HAP-1 (cell line): ENCODE measurements around the gene NRG3.

Source experiments
- DNase-seq, 2 experiments: peaks; one replicate each; pipeline ENCODE4 v3.0.0-alpha.2; 2016 to 2020; ENCODE audit warnings: low spot score in 2 of 2
- H3K27me3 ChIP-seq: fragments of 250-450 bp; sonication (Bioruptor Pico); 2 replicates; pipeline ENCODE4 v1.5.1; 2020; ENCODE audit warnings: low read depth, mild to moderate bottlenecking, moderate library complexity
- H3K36me3 ChIP-seq: fragments of 250-450 bp; sonication (Bioruptor Pico); replicated peaks from 2 replicates; pipeline ENCODE4 v1.5.1; 2020; ENCODE audit warnings: mild to moderate bottlenecking
- H3K4me1 ChIP-seq: fragments of 250-450 bp; sonication (Bioruptor Pico); 2 replicates; pipeline ENCODE4 v1.5.1; 2020; ENCODE audit warnings: mild to moderate bottlenecking
- H3K4me3 ChIP-seq: fragments of 250-450 bp; sonication (Bioruptor Pico); 2 replicates; pipeline ENCODE4 v1.5.1; 2020; ENCODE audit warnings: mild to moderate bottlenecking, moderate library complexity
- H3K9me3 ChIP-seq: fragments of 250-450 bp; sonication (Bioruptor Pico); 2 replicates; pipeline ENCODE4 v1.5.1; 2020; ENCODE audit warnings: mild to moderate bottlenecking, moderate library complexity
- in situ Hi-C: fragments of 300-500 bp; cut with MboI; formaldehyde crosslinking; loops from 3 replicates; pipeline ENCODE4 v1.14.3; 2020; ENCODE audit warnings: low sequenced_read_pairs, inconsistent platforms, mixed read lengths

NRG3 gene

GRCh38 chr10:81903472-81903871, 28.5 kb downstream of the NRG3 start:
- H3K9me3 ChIP-seq = no peaks in the 10 kb centered on the region
- no peak overlapping the region for H3K4me3 ChIP-seq
- no peaks in the 10 kb centered on the region for H3K36me3 ChIP-seq
- no peaks in the 10 kb centered on the region for H3K4me1 ChIP-seq
- H3K27me3 ChIP-seq = no peaks in the 10 kb centered on the region
- in situ Hi-C loops = no loop called here
- DNase-seq = no peak

GRCh38 chr10:81905161-81905560, 30.2 kb downstream of the NRG3 start:
- in situ Hi-C loops = no loop called here
- Histone ChIP-seq H3K9me3 (no peaks in the 10 kb centered on the region), H3K36me3 (no peaks in the 10 kb centered on the region), H3K27me3 (no peaks in the 10 kb centered on the region), H3K4me3 (no peak overlapping the region), H3K4me1 (no peaks in the 10 kb centered on the region)
- no peak for DNase-seq

- DNase-seq = no peak
- no peaks in the 10 kb centered on the region for H3K36me3 ChIP-seq
- H3K4me3 ChIP-seq = no peak overlapping the region
- H3K4me1 ChIP-seq = no peaks in the 10 kb centered on the region
- in situ Hi-C loops = no loop called here
- H3K27me3 ChIP-seq = no peaks in the 10 kb centered on the region
- H3K9me3 ChIP-seq = no peaks in the 10 kb centered on the region
Observed at GRCh38 chr10:81909453-81909852, 34.5 kb downstream of the NRG3 start.

GRCh38 chr10:81911328-81911727, 36.3 kb downstream of the NRG3 start:
- in situ Hi-C loops = no loop called here
- Histone ChIP-seq H3K4me1 (no peaks in the 10 kb centered on the region), H3K9me3 (no peaks in the 10 kb centered on the region), H3K4me3 (no peak overlapping the region), H3K36me3 (no peaks in the 10 kb centered on the region), H3K27me3 (no peaks in the 10 kb centered on the region)
- no peak for DNase-seq

DNA sequence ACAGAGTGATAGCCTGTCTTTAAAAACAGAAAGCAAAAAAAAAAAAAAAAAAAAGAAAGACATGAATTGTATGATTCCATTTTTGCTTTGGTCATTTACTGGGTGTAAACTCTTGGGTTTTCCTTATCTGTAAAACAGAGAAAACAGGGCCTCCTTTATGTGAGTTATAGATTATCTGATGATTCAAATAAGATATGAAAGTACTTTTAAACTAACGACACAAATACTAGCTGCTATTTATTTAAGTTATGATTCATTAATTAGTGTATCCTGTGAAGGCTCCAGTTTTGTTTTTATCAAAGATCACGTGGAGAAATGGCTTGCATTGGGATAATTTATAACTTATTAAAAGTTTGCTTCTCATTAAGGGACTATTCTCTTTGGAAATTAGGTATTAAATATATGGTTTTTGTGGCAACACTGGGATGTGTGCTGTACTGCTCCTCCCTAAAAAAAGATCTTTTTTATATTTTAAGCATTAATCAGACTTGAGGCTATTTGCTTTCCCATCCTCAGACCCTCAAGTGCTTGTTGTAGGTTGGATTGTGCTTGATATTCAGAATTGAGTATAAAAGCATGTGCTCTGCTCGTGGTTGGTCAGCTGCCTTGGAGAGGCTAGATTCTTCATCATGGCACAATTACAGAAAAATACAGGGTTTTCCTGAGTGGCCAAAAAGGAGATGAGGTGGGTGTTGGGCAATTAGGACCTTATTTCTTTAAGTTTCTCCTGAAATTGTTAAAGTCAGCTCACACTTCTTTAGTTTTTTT, 39.9 kb downstream of the NRG3 start:
- Histone ChIP-seq H3K9me3 (no peaks in the 10 kb centered on the region), H3K36me3 (no peaks in the 10 kb centered on the region), H3K4me1 (no peaks in the 10 kb centered on the region), H3K27me3 (no peaks in the 10 kb centered on the region), H3K4me3 (no peak overlapping the region)
- DNase-seq = no peak
- in situ Hi-C loops = no loop called here

DNA sequence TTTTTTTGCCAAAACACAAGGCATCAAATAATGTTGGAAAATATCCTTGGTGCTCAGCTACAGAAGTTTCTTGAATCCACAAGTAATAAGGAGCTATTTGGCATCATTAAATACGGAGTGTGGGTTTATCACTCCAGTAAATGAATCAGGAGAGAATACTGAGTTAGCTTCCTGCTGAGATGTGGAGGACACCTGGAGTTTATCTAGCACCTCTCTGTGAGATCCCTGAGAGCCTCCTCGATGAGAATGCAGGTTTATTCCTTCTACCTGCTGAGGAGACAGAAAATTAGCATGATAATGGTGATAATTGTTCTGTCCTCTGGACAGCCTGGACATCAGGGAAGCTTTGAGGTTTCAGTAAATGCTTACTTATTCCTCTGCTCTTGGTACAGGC, 40.5 kb downstream of the NRG3 start:
- DNase-seq = no peak
- H3K9me3 ChIP-seq = no peaks in the 10 kb centered on the region
- H3K4me1 ChIP-seq = no peaks in the 10 kb centered on the region
- no peak overlapping the region for H3K4me3 ChIP-seq
- in situ Hi-C loops = no loop called here
- H3K27me3 ChIP-seq = no peaks in the 10 kb centered on the region
- H3K36me3 ChIP-seq = no peaks in the 10 kb centered on the region

DNA sequence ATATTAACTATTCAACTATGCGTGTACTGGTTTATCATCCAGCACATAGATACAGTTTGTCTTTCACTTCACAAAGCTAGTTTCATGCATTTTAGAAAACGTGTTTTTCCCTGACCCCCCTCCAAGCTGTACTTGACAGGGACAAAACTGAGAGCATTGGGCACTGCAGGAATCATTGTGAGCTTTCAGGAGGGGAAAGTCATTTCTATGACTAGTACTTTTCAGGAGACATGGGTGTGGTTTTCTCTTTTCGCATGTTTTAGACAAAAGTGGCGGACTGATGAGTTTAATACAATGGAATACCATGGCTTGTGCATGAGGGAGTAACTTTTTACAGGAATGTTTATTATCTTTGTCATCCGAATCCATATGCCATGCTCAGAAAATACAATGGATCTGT, 42.7 kb downstream of the NRG3 start:
- Histone ChIP-seq H3K4me3 (no peak overlapping the region), H3K27me3 (no peaks in the 10 kb centered on the region), H3K9me3 (no peaks in the 10 kb centered on the region), H3K36me3 (no peaks in the 10 kb centered on the region), H3K4me1 (no peaks in the 10 kb centered on the region)
- in situ Hi-C loops = no loop called here
- no peak for DNase-seq

GRCh38 chr10:81918766-81919165, 43.8 kb downstream of the NRG3 start:
- H3K4me3 ChIP-seq = no peak overlapping the region
- no peak for DNase-seq
- no peaks in the 10 kb centered on the region for H3K27me3 ChIP-seq
- in situ Hi-C loops = no loop called here
- no peaks in the 10 kb centered on the region for H3K36me3 ChIP-seq
- no peaks in the 10 kb centered on the region for H3K9me3 ChIP-seq
- no peaks in the 10 kb centered on the region for H3K4me1 ChIP-seq

- in situ Hi-C loops = no loop called here
- H3K27me3 ChIP-seq = no peaks in the 10 kb centered on the region
- peak in 1 of 2 experiments; percentile 19 for DNase-seq
- H3K4me3 ChIP-seq = no peak overlapping the region
- H3K4me1 ChIP-seq = no peaks in the 10 kb centered on the region
- H3K9me3 ChIP-seq = no peaks in the 10 kb centered on the region
- H3K36me3 ChIP-seq = no peaks in the 10 kb centered on the region
Observed at GRCh38 chr10:81920213-81920829, 45.3 kb downstream of the NRG3 start.

DNA sequence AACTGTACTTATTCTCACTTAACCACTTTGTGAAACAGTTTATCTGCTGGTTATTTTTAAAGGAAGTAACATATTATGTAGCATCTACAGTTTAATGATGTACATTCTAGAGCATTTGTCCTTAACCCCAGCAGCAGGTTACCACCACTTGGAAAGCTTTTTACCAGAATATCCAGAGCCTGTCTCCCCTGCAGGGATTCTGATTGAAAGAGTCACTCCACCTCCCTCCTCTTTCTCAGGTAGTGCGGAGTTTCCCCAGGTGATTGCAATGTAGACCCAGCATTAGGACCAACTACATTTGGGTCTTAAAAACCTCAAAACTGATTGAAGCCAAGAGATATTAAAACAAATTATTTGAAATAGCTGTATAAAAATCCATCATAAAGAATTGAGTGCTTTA, 53.1 kb downstream of the NRG3 start:
- no peak overlapping the region for H3K4me3 ChIP-seq
- no peaks in the 10 kb centered on the region for H3K27me3 ChIP-seq
- H3K4me1 ChIP-seq = no peaks in the 10 kb centered on the region
- in situ Hi-C loops = no loop called here
- H3K36me3 ChIP-seq = no peaks in the 10 kb centered on the region
- H3K9me3 ChIP-seq = no peaks in the 10 kb centered on the region
- DNase-seq = no peak

- DNase-seq = no peak
- Histone ChIP-seq H3K27me3 (no peaks in the 10 kb centered on the region), H3K4me1 (no peaks in the 10 kb centered on the region), H3K9me3 (no peaks in the 10 kb centered on the region), H3K4me3 (no peak overlapping the region), H3K36me3 (no peaks in the 10 kb centered on the region)
- in situ Hi-C loops = no loop called here
Observed at GRCh38 chr10:81943583-81943982, 68.6 kb downstream of the NRG3 start.

DNA sequence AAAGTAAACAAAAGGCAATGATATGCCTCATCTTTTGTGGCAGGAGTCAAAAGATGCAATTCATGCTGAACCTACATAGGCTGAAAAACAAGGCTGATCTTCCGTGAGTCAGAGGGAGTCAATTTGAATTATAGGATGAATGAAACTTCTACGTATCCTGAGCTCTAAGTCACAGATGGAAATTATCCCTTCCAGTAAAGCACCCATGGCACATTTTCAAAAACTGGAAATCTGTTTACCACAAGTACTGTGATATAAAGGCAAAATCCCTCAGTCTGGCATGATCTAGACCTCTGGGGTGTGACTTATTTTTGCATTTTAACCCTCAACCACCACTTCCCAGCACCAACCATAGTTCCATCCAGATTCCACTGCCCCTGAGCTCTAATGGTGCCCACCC, 69.6 kb downstream of the NRG3 start:
- H3K9me3 ChIP-seq = no peaks in the 10 kb centered on the region
- no peak for DNase-seq
- in situ Hi-C loops = no loop called here
- no peaks in the 10 kb centered on the region for H3K4me1 ChIP-seq
- no peaks in the 10 kb centered on the region for H3K36me3 ChIP-seq
- no peaks in the 10 kb centered on the region for H3K27me3 ChIP-seq
- no peak overlapping the region for H3K4me3 ChIP-seq

- H3K36me3 ChIP-seq = no peaks in the 10 kb centered on the region
- H3K9me3 ChIP-seq = no peaks in the 10 kb centered on the region
- H3K4me1 ChIP-seq = no peaks in the 10 kb centered on the region
- in situ Hi-C loops = no loop called here
- no peak overlapping the region for H3K4me3 ChIP-seq
- H3K27me3 ChIP-seq = no peaks in the 10 kb centered on the region
- DNase-seq = no peak
Observed at GRCh38 chr10:81949283-81949682, 74.3 kb downstream of the NRG3 start.

DNA sequence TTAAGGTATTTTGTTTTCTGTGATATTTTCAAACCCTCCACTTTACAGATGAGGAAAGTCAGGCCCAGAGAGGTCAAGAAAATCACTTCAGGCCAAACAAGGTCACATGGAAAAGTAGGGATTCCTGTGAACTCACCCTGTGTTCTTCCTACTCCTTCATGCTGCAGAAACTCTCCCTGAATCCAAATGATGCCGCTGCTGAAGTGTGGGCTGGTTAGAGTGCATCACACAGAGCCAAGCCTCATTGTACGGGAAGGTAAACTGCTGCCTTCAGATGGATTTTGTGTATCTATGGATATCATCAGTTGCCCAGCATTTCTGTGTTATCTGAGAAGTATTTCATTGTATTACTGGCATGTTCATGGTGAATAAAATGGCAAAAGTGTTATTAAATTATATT, 75.4 kb downstream of the NRG3 start:
- in situ Hi-C loops = no loop called here

DNA sequence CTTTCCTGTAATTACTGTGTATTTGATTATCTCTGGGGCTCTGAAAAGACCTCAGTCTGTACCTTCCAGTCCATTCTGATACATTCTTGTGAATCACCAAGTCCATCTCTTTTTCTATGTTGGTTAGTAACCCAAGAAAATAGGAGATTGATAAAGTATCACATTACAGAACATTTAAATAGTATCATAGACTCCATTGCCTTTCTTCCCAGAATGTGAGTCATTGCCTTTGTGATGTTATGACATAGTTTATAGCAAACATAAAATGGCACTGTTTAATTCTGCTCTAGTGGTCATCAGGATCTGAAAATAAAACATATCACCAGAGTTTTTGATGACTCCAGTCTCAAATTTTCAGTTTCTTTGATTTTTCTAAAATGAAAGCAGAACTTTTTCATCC, 78.4 kb downstream of the NRG3 start:
- no peaks in the 10 kb centered on the region for H3K27me3 ChIP-seq
- no peak overlapping the region for H3K4me3 ChIP-seq
- no peaks in the 10 kb centered on the region for H3K4me1 ChIP-seq
- no peak for DNase-seq
- no peaks in the 10 kb centered on the region for H3K36me3 ChIP-seq
- in situ Hi-C loops = no loop called here
- no peaks in the 10 kb centered on the region; the same call in 1 of the 2 replicates for H3K9me3 ChIP-seq

More for the DNA sequence above, 75.4 kb downstream of the NRG3 start:
- Histone ChIP-seq H3K4me1 (no peaks in the 10 kb centered on the region), H3K27me3 (no peaks in the 10 kb centered on the region), H3K36me3 (no peaks in the 10 kb centered on the region), H3K4me3 (no peak overlapping the region), H3K9me3 (no peaks in the 10 kb centered on the region)
- no peak for DNase-seq
